OCI-LY7 (cell line): ENCODE measurements around the gene DHRSX.

Experiments
- EZH2phosphoT487 ChIP-seq: fragments of 200-600 bp; sonication (generic); IDR thresholded peaks from 2 replicates; pipeline ENCODE4 v1.6.1; 2018; ENCODE audit warnings: low read depth, borderline replicate concordance, mild to moderate bottlenecking, mixed run types, antibody characterized with exemption, low read length, moderate library complexity, mixed read lengths
- TF ChIP-seq, protein P1 (sequence below): fragments of 200-600 bp; sonication (generic); conservative IDR thresholded peaks from 2 replicates; pipeline ENCODE4 v1.5.1; 2014; ENCODE audit warnings: mild to moderate bottlenecking, antibody characterized with exemption, low read length, moderate library complexity, mixed read lengths

GRCh38 chrX:2397229-2398063 is 103.3 kb downstream of the DHRSX start:
- TF ChIP-seq EZH2phosphoT487: no peak
- TF ChIP-seq, protein P1, sequence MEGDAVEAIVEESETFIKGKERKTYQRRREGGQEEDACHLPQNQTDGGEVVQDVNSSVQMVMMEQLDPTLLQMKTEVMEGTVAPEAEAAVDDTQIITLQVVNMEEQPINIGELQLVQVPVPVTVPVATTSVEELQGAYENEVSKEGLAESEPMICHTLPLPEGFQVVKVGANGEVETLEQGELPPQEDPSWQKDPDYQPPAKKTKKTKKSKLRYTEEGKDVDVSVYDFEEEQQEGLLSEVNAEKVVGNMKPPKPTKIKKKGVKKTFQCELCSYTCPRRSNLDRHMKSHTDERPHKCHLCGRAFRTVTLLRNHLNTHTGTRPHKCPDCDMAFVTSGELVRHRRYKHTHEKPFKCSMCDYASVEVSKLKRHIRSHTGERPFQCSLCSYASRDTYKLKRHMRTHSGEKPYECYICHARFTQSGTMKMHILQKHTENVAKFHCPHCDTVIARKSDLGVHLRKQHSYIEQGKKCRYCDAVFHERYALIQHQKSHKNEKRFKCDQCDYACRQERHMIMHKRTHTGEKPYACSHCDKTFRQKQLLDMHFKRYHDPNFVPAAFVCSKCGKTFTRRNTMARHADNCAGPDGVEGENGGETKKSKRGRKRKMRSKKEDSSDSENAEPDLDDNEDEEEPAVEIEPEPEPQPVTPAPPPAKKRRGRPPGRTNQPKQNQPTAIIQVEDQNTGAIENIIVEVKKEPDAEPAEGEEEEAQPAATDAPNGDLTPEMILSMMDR: no peak
